Activated T-helper 17 cell treated with anti-CD3 and anti-CD28 coated beads, Interleukin-2, amount 50 U/mL, for 72 hours (primary cell): ENCODE results near the gene EGLN2. TPM values are rescaled to one million over a fixed set of nuclear protein-coding genes. Genes with fewer than 3 reads are reported as not detected.
"Not testable (repeated sequence)": the region's sequence is repeated elsewhere in the genome, so short reads cannot be mapped to it uniquely, and the experiment has no call there.

Experiments
- ATAC-seq: fragments of 150-1000 bp; cut with Tn5 transposase; replicated peaks from 2 replicates; pipeline ENCODE4 v1.10.0; 2021; ENCODE audit warnings: mild to moderate bottlenecking, moderate library complexity
- H3K27ac Mint-ChIP-seq: one replicate; pipeline ENCODE4 v1.8.0; 2022; ENCODE audit warnings: mixed read lengths
- H3K27me3 Mint-ChIP-seq: one replicate; pipeline ENCODE4 v1.8.0; 2022; ENCODE audit warnings: mixed read lengths
- H3K36me3 Mint-ChIP-seq: one replicate; pipeline ENCODE4 v1.8.0; 2022; ENCODE audit warnings: low read depth, mild to moderate bottlenecking, mixed read lengths
- H3K4me1 Mint-ChIP-seq: one replicate; pipeline ENCODE4 v1.8.0; 2022; ENCODE audit warnings: mixed read lengths
- H3K4me3 Mint-ChIP-seq: one replicate; pipeline ENCODE4 v1.8.0; 2022; ENCODE audit warnings: mild to moderate bottlenecking, mixed read lengths
- H3K9me3 Mint-ChIP-seq: one replicate; pipeline ENCODE4 v1.8.0; 2022; ENCODE audit warnings: mixed read lengths
- total RNA-seq, 2 donors: library from RNA; stranded (reverse); gene quantifications; one replicate each; pipeline ENCODE4 v1.2.3, GENCODE V29; 2022

The EGLN2 gene
- total RNA-seq, 2 donors from 2014 or later: 78.1 to 86.8 TPM

GRCh38 chr19:40852467-40853152 lies 53.6 kb downstream of the EGLN2 start:
- not testable (repeated sequence) for H3K4me1 Mint-ChIP-seq, ATAC-seq, H3K9me3 Mint-ChIP-seq, H3K27ac Mint-ChIP-seq, H3K36me3 Mint-ChIP-seq, H3K4me3 Mint-ChIP-seq
- peaks cover 16% of the 10 kb centered on the region for H3K27me3 Mint-ChIP-seq

Other genes starting within 250 kb of the EGLN2 start
- 100 to 1,000 TPM; 113 to 126 TPM for gene SHKBP1, start 222.3 kb upstream of the EGLN2 start, total RNA-seq
- gene LTBP4, start 197.8 kb upstream of the EGLN2 start, total RNA-seq: 100 to 1,000 TPM; 117 to 331 TPM
- 10 to 100 TPM; 16.4 to 37.3 TPM for gene NUMBL, start 108.5 kb upstream of the EGLN2 start, total RNA-seq
- gene COQ8B, start 82.3 kb upstream of the EGLN2 start, total RNA-seq: 10 to 100 TPM; 31.0 to 54.8 TPM
- gene ITPKC, start 82.1 kb upstream of the EGLN2 start, total RNA-seq: 10 to 100 TPM in 1 of 2 donors, 1 to 10 TPM in 1; 7.0 to 14.5 TPM
- 10 to 100 TPM; 13.0 to 16.6 TPM for gene ACTMAP, start 48.7 kb upstream of the EGLN2 start, total RNA-seq
- 100 to 1,000 TPM; 171 to 175 TPM for gene SNRPA, start 48.0 kb upstream of the EGLN2 start, total RNA-seq
- gene MIA, start 23.7 kb upstream of the EGLN2 start, total RNA-seq: 1 to 10 TPM in 1 of 2 donors, not detected in 1; 5.7 TPM
- 10 to 100 TPM; 29.0 to 31.3 TPM for gene RAB4B, start 20.9 kb upstream of the EGLN2 start, total RNA-seq
- not detected for gene CYP2A6, start 51.3 kb downstream of the EGLN2 start, total RNA-seq
- gene CYP2A7, start 83.0 kb downstream of the EGLN2 start, total RNA-seq: not detected
- gene CYP2B6, start 192.1 kb downstream of the EGLN2 start, total RNA-seq: not detected